HG03521 (cell line): ENCODE data around the gene URB1.
"Not testable (repeated sequence)": the region's sequence is repeated elsewhere in the genome, so short reads cannot be mapped to it uniquely, and the experiment has no call there.

Source experiments
- ATAC-seq: cut with Tn5 transposase; IDR thresholded peaks from one replicate; pipeline ENCODE4 v1.9.1; 2021; ENCODE audit warnings: mild to moderate bottlenecking, moderate library complexity; ENCODE audit not compliant: unreplicated experiment

URB1 gene

DNA sequence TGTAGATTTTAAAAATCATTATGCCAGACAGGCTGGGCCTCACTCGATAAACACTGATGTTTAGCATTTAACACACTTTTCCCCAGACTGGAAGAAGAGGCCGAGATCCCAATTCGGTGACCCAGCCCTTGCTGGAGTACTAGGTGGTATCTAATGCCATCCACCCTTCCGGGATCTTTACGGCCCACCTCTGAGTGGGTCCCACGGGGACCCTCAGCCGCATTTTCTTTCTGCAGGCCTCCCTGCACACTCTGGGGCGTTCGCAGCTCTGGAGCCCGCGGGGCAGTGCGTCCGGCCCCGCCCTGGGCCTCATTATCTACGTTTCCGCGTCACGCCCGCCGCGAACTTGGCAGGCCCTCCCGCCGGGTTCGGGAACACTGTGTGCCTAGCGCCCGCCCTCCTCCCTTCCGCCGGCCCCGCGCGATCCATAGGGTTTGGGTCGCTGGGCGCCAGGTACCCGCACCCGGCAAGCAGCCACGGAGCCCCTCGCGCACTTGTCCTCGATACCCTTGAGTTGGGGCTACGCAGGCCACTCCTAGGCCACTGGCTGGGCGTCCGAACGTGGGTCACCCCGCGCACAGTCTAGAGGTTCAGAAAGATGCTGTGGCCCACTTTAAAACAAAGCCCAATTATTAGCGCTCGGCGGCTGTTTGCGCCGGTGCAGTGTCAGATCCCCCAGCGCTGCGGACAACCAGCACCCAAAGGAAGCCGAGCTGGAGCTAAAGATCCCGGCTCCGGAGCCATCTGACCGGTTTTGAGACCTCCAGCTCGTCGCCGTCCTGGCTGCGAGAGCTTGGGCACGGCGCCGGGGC lies 18.7 kb upstream of the URB1 start:
- ATAC-seq: no peak

DNA sequence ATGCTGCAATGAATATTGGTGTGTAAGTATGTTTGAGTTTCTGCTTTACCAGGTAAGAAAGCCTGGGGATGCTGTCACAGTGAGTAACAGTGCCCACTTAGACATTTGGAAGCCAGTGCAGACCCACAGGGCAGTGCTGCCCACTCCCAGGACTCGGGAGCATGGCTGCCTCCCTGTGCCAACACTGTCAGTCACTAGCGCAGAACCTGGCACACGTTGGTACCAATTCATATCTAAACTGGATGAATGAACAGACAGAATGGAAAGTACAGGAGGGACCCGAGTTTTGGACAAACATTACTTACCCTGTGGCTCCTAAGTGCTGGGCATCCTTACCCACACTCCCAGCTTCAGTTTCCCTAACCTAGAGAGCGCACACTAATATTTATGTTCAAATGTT lies 18.1 kb upstream of the URB1 start:
- ATAC-seq: no peak

DNA sequence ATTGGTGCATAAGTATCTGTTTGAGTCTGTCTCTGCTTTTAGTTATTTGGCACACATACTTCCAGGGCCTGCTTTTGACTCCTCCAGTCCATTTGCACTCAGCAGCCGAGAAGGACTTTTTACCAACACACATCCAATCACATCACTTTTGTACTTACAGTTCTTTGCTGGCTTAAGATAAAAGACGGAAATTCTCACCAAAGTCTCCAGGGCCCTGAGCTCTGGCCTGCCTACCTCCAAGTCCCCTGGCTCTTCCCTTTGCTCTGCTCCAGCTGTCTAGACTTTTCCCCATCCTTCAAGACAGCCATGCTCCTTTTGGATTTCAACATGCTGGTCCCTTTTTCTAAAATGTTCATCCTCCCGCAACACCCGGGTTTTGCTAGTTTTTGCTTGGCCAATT lies 17.5 kb upstream of the URB1 start:
- ATAC-seq: no peak

DNA sequence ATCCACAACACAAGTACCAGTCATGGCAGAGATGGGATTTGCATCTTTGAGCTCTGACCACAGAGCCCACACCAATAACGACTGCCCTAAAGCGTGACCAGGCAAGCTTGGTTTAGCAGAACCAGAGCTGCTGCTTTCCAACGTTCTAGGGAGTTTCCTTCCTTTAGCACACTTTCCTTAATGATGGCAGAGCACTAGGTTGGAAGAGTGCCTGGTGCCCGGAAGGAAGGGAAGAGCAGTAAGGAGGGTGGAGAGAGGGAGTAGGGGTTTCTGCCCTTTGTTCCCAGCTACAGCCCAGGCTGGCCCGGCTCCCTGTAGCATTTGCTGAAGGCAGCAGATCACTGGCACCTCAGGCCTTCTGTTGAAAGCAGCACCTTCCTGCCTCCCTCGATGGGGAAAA lies 13.6 kb upstream of the URB1 start:
- no peak for ATAC-seq

DNA sequence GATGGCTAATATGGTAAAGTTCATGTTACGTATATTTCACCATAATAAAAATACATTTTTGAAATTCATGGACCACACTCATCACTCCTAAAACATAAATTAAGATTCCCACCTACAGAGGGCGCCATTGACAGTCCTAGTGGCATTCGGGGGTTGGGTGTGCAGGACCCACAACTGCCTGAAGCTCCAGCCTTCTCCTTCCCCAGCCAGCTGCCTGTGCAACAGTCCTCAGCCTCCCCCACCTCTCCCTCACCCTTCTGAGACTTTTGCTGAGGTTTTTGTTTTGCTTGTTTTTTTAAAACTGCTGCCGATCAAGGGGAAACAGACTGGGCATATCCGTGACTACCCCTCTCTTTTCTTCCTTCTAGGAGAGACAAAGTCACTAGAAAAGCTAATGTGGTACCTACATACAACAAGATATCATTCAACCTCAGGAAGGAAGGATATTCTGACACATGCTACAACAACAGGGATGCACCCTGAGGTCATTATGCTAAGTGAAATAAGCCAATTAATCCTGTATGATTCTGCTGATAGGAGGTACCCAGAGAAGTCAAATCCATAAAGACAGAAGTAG lies 10.5 kb upstream of the URB1 start:
- ATAC-seq: no peak

DNA sequence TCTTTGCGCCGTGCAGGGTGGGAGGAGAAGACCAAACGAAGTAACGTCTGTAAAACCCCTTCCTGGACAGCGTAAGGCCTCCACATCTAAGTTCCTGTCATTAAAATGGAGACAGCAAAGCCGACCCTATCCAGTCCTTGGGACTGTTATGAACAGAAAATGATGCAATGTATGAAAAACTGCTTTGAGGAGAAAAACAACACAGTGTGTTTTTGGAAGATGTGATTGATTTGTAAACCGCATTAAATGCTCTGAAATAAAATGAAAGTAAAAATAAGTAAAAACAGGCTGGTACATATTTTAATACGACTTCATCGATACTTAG lies 827 bp upstream of the URB1 start:
- ATAC-seq: no peak

DNA sequence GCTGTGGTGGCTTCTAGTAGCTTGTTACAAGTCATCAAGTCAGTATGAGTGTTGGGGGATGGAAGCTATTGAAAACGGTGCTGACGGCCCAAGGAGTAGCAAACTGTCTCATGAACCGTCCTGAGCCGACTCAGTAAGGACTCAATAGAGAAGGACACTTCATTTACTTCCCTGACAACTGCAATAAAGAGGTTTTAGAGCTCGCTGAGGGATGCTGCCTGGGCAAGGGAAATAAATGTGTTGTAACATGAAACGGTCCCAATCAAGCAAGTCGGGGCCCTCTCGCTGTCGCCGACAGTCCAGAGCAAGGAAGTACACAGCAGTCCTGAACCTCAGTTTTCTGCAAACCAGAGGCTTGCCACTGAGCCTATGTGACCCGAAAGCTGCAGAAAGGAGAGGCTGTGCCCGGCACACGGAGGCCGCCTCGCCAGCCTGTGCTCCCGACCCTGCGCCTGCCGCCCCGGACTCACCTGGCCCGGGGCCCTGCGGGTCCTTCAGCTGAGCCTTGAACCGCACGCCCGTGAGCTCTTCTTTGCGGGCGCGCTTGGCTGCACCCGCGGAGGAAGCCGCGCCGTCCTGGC lies 423 bp downstream of the URB1 start:
- ATAC-seq: peak; percentile 16

DNA sequence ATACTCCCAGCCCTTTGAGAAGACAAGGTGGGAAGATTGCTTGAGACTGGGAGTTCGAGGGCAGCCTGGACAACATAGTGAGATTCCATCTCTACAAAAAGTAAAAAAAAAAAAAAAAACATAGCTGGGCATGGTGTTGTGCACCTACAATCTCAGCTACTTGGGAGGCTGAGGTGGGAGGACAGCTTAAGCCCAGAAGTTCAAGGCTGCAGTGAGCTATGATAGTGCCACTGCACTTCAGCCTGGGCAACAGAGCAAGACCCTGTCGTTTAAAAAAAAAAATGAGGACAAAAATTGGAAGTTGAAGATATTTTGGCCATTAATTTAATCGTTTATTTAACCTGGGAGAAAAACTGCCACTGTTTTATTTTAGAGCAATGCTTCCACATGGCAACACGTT lies 1.1 kb downstream of the URB1 start:
- no peak for ATAC-seq

DNA sequence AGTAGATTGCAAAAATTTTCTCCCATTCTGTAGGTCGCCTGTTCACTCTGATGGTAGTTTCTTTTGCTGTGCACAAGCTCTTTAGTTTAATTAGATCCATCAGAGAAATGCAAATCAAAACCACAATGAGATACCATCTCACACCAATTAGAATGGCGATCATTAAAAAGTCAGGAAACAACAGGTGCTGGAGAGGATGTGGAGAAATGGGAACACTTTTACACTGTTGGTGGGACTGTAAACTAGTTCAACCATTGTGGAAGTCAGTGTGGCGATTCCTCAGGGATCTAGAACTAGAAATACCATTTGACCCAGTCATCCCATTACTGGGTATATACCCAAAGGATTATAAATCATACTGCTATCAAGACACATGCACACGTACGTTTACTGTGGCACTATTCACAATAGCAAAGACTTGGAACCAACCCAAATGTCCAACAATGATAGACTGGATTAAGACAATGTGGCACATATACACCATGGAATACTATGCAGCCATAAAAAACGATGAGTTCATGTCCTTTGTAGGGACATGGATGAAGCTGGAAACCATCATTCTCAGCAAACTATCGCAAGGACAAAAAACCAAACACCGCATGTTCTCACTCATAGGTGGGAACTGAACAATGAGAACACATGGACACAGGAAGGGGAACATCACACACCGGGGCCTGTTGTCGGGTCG lies 2.1 kb downstream of the URB1 start:
- ATAC-seq: not testable (repeated sequence)

DNA sequence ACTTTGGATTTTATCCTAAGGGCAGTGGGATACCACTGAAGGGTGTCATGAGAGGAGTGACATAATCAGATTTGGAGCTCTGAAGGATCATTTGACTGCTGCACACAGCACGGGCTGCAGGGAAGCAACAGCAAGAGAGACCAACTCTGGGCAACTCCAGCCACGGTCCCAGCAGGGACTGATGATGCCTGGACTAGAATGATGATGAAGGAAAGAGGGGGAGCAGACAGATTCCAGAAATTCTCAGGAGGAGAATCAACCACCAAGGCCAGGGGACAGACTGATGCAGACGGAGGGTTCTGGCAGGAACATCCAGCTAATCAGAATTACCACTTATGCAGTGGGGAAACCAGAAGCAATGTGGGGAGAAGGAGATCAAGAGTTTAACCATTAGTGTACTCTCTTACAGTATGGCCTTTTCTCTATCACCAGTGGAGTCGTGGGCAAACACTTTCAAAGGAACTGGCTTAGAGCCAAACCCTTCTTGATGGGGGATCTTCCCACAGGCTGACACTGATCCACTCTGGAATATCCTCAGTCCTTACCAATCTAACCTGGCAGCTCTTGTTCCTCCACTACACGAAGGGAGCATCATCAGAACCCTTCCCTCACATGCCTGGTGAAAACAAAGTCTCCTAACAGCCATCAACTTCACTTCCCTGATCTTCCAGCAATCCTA lies 3.3 kb downstream of the URB1 start:
- no peak for ATAC-seq

DNA sequence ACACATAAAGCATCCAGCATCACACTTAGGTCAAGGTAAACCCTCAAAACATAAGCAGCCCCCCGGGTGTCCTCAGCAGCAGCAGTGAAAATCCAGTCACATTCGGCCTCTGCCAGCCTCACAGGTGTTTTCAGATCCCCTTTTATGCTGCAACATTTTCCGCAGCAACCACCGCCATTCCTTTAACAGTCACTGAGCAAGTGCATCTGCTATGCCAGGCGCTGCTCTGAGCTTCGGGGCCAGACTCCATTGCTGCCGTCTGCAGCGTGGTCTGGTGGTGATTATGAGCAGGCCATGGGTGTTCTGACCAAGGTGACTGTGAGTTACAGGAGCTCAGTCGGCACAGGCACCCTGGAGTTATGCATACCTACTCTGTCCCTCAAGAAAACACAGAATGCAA lies 4.5 kb downstream of the URB1 start:
- ATAC-seq: no peak

DNA sequence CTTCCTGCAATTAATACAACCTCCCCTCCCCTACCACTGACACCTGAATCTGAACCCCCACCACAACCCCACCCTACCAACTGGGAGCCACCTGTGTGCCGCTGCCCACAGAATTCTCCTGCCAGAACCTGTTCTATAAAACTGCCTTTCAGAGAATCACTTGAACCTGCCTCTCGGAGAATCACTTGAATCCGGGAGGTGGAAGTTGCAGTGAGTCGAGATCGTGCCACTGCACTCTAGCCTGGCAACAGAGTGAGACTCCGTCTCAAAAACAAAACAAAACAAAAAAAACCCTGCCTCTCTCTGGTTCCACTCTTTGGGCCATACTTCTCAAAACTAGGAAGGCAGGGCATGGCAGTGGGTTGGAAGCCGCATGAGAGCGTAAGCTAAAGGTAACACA lies 5.7 kb downstream of the URB1 start:
- ATAC-seq: no peak

DNA sequence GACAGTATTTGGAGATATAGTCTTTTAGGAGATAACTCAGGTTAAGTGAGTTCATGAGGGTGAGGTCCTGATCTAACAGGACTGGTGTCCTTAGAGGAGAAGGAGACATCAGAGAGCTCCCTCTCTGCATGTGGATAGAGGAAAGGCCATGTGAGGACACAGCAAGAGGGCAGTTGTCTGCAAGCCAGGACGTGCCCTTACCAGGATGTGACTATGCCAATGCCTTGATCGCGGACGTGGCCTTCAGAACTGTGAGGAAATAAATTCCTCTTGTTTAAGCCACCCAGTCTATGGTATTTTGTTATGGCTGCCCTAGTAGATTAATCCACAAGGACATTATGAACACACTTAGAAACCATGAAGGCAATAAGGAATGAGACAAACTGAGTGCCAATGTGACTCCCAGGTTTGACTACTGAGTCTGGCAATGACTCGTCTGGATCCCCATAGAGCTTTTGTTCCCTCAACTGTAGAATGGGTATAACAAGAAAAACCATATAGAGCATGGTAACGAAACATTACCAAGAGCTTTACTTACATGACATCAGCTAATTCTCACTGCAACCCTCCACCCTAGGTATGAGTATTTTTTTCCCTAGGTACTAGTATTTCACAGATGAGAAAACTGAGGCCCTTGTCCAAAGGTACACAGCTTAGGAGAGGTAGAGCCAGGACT lies 6.5 kb downstream of the URB1 start:
- no peak for ATAC-seq

DNA sequence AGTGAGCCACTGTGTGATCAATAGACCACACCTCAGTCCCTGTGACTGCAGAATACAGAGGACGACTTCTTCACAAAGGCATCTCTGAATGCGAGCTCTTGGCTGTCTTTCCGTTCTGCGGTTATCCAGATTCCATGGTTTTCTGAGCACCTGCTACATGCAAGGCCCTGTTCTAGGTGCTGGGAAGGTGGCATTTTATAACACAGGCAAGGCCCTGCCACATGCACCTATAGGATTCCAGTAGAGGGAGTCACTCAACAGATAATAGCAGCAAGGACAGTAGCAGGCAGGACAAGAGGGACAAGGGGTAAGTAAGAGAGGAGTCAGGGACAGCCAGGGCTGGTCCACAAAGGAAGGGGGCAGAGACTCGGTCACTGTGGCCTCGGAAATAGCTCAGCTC lies 9.0 kb downstream of the URB1 start:
- no peak for ATAC-seq

DNA sequence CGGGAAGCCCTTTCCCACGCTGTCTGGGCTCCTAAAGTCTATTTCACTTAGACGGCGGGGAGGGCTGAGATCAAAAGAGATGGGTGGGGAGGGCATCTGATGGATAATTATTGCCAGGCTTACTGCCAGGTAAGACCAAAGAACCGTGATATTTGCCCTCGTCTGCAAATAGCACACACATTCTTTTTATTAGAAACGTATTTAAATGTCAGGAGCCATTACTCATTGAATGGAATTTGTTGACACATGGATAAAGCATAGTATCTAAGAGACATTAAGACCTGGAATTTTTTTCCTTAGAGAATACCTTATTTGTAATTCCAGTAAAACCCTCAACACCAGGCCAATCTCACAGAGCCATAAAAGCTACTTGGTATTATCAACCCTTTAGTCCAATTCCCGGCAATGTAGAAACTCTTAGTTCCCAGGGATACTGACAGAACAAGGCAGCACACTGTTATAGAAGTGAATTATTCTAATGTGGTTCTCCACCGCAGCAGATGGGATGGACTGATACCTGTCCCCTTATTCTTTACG lies 10.6 kb downstream of the URB1 start:
- ATAC-seq: no peak

DNA sequence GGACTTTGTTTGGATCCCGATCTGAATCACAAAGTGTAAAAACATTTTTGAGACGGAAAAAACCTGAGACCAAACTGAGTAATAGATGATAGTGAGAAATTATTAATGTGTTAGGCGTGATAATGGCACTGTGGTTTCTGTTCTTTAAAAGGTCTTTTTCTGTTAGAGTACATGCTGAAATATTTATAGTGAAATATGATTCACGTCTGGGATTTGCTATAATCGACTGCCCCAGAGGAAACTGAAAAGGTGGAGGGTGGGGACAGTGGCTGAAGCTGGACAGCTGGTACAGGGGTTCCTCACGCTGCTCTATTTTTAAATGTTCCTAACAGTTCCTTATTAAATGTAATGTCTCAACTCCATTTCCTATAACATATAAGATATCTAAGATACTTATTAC lies 11.2 kb downstream of the URB1 start:
- no peak for ATAC-seq

DNA sequence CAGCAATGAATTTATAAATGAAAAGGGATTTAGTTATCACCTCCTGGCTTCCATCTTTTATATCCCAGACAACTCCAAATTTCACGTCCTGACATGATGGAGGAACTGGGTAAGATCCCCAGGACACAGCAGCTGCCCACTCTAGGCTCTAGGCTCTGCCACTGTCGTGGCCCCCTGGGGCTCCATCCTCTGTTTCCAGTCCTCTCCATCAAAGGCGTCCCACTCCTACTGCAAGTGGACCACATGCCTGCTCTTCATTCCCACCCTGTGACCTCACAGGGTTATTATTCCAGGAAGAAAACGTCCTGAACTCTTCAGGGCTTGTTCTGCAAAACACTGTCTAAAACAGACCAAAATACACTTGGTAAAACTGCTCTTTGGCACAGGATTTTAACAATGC lies 11.9 kb downstream of the URB1 start:
- no peak for ATAC-seq

DNA sequence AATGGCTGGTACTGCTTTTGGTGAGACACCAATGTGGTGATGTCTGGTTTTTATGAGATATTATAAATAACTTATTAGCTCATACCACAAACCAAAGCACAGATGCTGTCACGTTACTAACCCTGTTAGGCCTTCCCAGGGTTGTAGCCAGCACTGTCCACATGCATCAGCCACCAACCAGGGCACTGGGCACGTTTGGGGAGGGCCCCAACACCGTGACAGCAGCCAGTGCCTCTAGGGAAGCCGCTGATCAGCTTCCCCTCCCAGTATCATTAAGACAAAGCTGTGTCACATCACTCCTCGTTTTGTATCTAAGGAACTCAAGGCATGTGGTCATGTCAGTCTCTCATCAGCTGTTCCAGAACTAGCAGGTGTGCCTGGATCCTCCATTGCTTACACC lies 13.9 kb downstream of the URB1 start:
- ATAC-seq: no peak

DNA sequence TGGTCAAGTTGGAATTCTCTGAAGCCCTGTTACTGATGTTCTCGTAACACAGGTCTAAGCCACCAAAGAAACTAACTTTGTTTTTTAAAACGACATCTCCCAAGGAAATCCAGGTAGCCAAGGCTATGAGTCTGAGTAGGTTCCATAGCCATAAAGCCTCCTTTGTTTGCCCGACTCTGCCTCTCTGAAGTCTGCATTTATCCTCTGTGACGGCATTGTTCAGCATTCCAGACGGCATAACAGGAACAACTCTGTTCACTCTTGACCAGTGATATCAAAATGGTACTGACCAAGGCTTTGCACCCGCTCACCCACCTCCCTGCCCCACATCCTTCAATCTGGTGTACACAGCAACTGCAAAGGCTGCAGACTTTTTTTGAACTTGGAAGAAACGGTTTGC lies 14.8 kb downstream of the URB1 start:
- ATAC-seq: no peak

DNA sequence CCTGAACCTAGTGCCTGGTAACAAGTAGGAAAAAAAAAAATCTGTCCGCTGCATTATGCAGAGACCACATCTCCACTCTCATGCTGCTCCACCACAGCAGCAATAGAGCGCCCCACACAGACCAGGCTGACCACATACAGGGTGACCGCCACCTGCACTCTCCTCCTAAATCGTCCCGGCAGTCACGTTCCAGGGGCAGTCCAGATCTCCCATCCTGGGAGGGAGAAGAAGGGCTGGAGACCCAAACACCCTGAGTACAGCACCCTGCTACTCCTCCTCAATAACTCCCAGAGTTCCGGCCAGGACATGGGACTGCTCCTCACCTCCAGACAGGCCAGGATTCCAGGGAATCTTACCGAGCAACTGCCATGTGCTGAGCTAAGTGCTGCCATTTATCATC lies 15.3 kb downstream of the URB1 start:
- no peak for ATAC-seq

DNA sequence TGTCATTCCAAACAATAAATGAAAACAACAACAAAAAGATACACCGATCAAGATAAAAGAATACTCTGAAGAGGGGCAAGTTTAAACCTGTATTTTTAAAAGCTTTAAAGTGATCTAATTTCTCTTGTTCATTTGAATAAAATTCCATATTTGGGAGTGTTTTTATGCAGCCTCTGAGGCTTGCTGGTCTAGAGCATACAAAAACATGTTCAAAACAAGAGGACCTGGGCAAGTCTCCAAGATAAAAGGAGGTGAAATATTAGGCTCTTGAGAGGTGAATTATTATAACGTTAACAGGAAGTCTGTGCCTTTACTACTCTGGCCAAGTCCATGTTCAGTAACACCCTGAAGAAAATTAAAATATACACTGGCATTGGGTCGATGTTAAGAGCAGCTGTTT lies 20.1 kb downstream of the URB1 start:
- ATAC-seq: no peak
